Esophagus squamous epithelium (tissue), 4 donors: ENCODE measurements around the gene CHEK2.

ENCODE experiments used
- CTCF ChIP-seq, 6 experiments: fragments of 450-650 bp in 4 of 6; fragments of 200-600 bp in 2 of 6; sonication (generic) in 2 of 6; IDR thresholded peaks; one replicate each; pipeline ENCODE4 v1.5.1; 2016 to 2019; ENCODE audit warnings: antibody characterized with exemption in 6 of 6, mild to moderate bottlenecking in 4 of 6, moderate library complexity in 4 of 6
- POLR2A ChIP-seq, 4 donors: fragments of 450-650 bp; IDR thresholded peaks; one replicate each; pipeline ENCODE4 v1.6.1; 2017; ENCODE audit warnings: antibody characterized with exemption in 4 of 4, mild to moderate bottlenecking in 4 of 4, moderate library complexity in 3 of 4

- TF ChIP-seq CTCF (IDR thresholded peaks at IDR 0.05), result no peak
- no peak for TF ChIP-seq POLR2A (IDR thresholded peaks at IDR 0.05)
These were observed 7.2 kb downstream of the CHEK2 start for GRCh38 chr22:28734393-28734792.
